Measurements from ENCODE around the gene CPED1. TPM values are rescaled to one million over a fixed set of nuclear protein-coding genes. Genes with fewer than 3 reads are reported as not detected.
"Not testable (repeated sequence)": the region's sequence is repeated elsewhere in the genome, so short reads cannot be mapped to it uniquely, and the experiment has no call there.

Gene CPED1
- total RNA-seq, 1 donor from 2014 or later = 27.3 TPM

DNA sequence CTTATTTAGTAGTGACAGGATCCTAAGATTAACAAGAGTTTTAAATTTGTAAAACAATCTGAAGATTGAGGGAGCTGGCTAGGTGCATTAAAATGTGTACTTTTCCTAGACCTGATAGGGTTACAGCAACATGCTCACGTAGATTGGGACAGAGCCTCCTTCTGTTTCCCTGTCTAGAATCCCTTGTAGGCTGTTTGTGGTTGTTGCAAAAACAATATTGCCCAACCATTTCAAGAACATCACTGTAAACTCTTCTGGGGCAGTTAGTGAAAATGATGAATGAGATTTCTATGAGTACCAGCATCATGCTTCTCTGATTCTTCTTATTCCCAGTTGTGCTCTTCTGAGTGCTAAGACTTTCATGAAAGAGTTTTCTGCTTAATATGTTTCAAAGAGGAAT, 14.7 kb upstream of the CPED1 start:
- Histone ChIP-seq H3K27me3 (no peaks in the 10 kb centered on the region), H3K27ac (no peak overlapping the region), H3K4me1 (no peaks in the 10 kb centered on the region), H3K9me3 (no peaks in the 10 kb centered on the region), H3K36me3 (peaks cover 0 to 64% of the 10 kb centered on the region in 2 donors), H3K4me3 (no peak overlapping the region)
- no peak for DNase-seq (ENCODE audit: extremely low spot score in 2 of 2)
- TF ChIP-seq POLR2A (IDR thresholded peaks at IDR 0.05) (no peak), CTCF (IDR thresholded peaks at IDR 0.05) (no peak), POLR2AphosphoS5 (IDR thresholded peaks at IDR 0.05; ENCODE audit: insufficient read depth in 1 of 2, low read depth in 1 of 2) (no peak)
- intact Hi-C loops (cut with DNase I) = no loop called here

GRCh38 chr7:120979765-120980499, 8.6 kb upstream of the CPED1 start:
- H3K4me3 ChIP-seq = no peak overlapping the region
- no peaks in the 10 kb centered on the region for H3K9me3 ChIP-seq
- no peak for DNase-seq (ENCODE audit: extremely low spot score in 2 of 2)
- peaks cover 0 to 8% of the 10 kb centered on the region in 2 donors for H3K36me3 ChIP-seq
- no peak for TF ChIP-seq CTCF (IDR thresholded peaks at IDR 0.05)
- TF ChIP-seq POLR2A (IDR thresholded peaks at IDR 0.05) = no peak
- TF ChIP-seq POLR2AphosphoS5 (IDR thresholded peaks at IDR 0.05; ENCODE audit: insufficient read depth in 1 of 2, low read depth in 1 of 2) = no peak
- H3K4me1 ChIP-seq = no peaks in the 10 kb centered on the region
- no peaks in the 10 kb centered on the region for H3K27me3 ChIP-seq
- intact Hi-C loops (cut with DNase I) = no loop called here
- no peak overlapping the region for H3K27ac ChIP-seq

GRCh38 chr7:120981117-120981516, 7.4 kb upstream of the CPED1 start:
- no peak overlapping the region for H3K27ac ChIP-seq
- intact Hi-C loops (cut with DNase I) = no loop called here
- no peaks in the 10 kb centered on the region for H3K27me3 ChIP-seq
- no peaks in the 10 kb centered on the region for H3K36me3 ChIP-seq
- H3K9me3 ChIP-seq = no peaks in the 10 kb centered on the region
- H3K4me1 ChIP-seq = no peaks in the 10 kb centered on the region
- DNase-seq (ENCODE audit: extremely low spot score in 2 of 2) = no peak
- no peak overlapping the region for H3K4me3 ChIP-seq
- no peak for TF ChIP-seq POLR2A (IDR thresholded peaks at IDR 0.05)
- TF ChIP-seq CTCF (IDR thresholded peaks at IDR 0.05) = no peak
- no peak for TF ChIP-seq POLR2AphosphoS5 (IDR thresholded peaks at IDR 0.05; ENCODE audit: insufficient read depth in 1 of 2, low read depth in 1 of 2)

DNA sequence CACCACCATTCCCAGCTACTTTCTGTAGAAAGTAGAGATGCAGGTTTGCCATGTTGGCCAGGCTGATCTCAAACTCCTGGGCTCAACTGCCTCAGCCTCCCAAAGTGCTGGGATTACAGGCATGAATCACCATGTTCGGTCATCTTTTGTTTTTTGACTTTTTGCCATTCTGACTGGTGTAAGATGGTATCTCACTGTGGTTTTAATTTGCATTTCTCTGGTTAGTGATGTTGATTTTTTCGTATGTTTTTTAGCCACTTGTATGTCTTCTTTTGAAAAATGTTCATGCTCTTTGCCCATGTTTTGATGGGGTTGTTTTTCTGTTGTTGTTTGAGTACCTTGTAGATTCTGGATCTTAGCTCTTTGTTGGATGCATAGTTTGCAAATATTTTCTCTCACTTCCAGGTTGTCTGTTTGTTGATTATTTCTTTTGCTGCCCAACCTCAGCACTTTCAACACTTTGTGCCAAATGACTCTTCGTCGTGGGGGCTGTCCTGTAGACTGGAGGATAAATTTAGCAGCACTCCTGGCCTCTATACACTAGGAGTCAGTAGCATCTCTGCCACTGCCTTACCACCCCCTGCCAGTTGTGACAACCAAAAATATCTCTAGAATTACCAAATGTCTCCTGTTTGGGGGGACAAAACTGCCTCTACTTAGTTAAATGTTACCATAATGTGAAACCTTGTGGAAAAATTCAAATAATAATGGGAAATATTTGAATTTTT, 6.5 kb upstream of the CPED1 start:
- TF ChIP-seq POLR2A (IDR thresholded peaks at IDR 0.05) (no peak), POLR2AphosphoS5 (IDR thresholded peaks at IDR 0.05; ENCODE audit: insufficient read depth in 1 of 2, low read depth in 1 of 2) (no peak), CTCF (IDR thresholded peaks at IDR 0.05) (no peak)
- Histone ChIP-seq H3K9me3 (no peaks in the 10 kb centered on the region), H3K27me3 (no peaks in the 10 kb centered on the region), H3K4me1 (no peaks in the 10 kb centered on the region), H3K27ac (no peak overlapping the region), H3K36me3 (no peaks in the 10 kb centered on the region), H3K4me3 (no peak overlapping the region)
- DNase-seq (ENCODE audit: extremely low spot score in 2 of 2) = no peak
- intact Hi-C loops (cut with DNase I) = no loop called here

- DNase-seq (ENCODE audit: extremely low spot score in 2 of 2); H3K4me1 ChIP-seq; H3K4me3 ChIP-seq; H3K27ac ChIP-seq; H3K9me3 ChIP-seq; H3K36me3 ChIP-seq; H3K27me3 ChIP-seq; intact Hi-C loops (cut with DNase I): not testable (repeated sequence)
Measured at GRCh38 chr7:120983592-120983991, 4.9 kb upstream of the CPED1 start.

All from vagina (tissue), 2 donors.